ENCODE measurements around the gene COA3.

The COA3 gene

GRCh38 chr17:42818379-42818778, 19.9 kb upstream of the COA3 start:
- no peak for DNase-seq (ENCODE audit: low read depth, low spot score)

- peak; percentile 46 for DNase-seq (ENCODE audit: low read depth, low spot score)
These were observed 19.4 kb upstream of the COA3 start for GRCh38 chr17:42817866-42818265.

- DNase-seq (ENCODE audit: low read depth, low spot score): peak; percentile 89
These were observed 16.3 kb upstream of the COA3 start for GRCh38 chr17:42814633-42815399.

- DNase-seq (ENCODE audit: low read depth, low spot score): peak; percentile 62
These were observed 10.7 kb upstream of the COA3 start for GRCh38 chr17:42809250-42809649.

GRCh38 chr17:42806249-42806648, 7.7 kb upstream of the COA3 start:
- no peak for DNase-seq (ENCODE audit: low read depth, low spot score)

- DNase-seq (ENCODE audit: low read depth, low spot score): no peak
These were observed 6.4 kb upstream of the COA3 start for GRCh38 chr17:42804918-42805367.

GRCh38 chr17:42803074-42803883, 4.8 kb upstream of the COA3 start:
- peak; percentile 59 for DNase-seq (ENCODE audit: low read depth, low spot score)

GRCh38 chr17:42798011-42798382, 507 bp downstream of the COA3 start:
- no peak for DNase-seq (ENCODE audit: low read depth, low spot score)

GRCh38 chr17:42797067-42798007, 1.2 kb downstream of the COA3 start:
- no peak for DNase-seq (ENCODE audit: low read depth, low spot score)

GRCh38 chr17:42796066-42796758, 2.3 kb downstream of the COA3 start:
- no peak for DNase-seq (ENCODE audit: low read depth, low spot score)

GRCh38 chr17:42795465-42795864, 3.0 kb downstream of the COA3 start:
- no peak for DNase-seq (ENCODE audit: low read depth, low spot score)

GRCh38 chr17:42795061-42795460, 3.4 kb downstream of the COA3 start:
- DNase-seq (ENCODE audit: low read depth, low spot score): no peak

GRCh38 chr17:42792545-42792944, 6.0 kb downstream of the COA3 start:
- DNase-seq (ENCODE audit: low read depth, low spot score): no peak

GRCh38 chr17:42791948-42792347, 6.6 kb downstream of the COA3 start:
- no peak for DNase-seq (ENCODE audit: low read depth, low spot score)

GRCh38 chr17:42787266-42787665, 11.2 kb downstream of the COA3 start:
- no peak for DNase-seq (ENCODE audit: low read depth, low spot score)

GRCh38 chr17:42784811-42785592, 13.5 kb downstream of the COA3 start:
- DNase-seq (ENCODE audit: low read depth, low spot score): peak; percentile 17

GRCh38 chr17:42784409-42784808, 14.1 kb downstream of the COA3 start:
- DNase-seq (ENCODE audit: low read depth, low spot score): peak; percentile 18

GRCh38 chr17:42783791-42784138, 14.7 kb downstream of the COA3 start:
- no peak for DNase-seq (ENCODE audit: low read depth, low spot score)

GRCh38 chr17:42783062-42783790, 15.3 kb downstream of the COA3 start:
- DNase-seq (ENCODE audit: low read depth, low spot score): peak; percentile 60

All from astrocyte of the hippocampus (primary cell).